ENCODE data around the gene ARHGAP26.

Gene ARHGAP26

GRCh38 chr5:142725231-142726187 lies 44.7 kb upstream of the ARHGAP26 start:
- H3K4me3 ChIP-seq (ENCODE audit: low read depth, low read length) = no peak overlapping the region
- DNase-seq (ENCODE audit: low read depth) = no peak
- no peak for TF ChIP-seq CTCF (IDR thresholded peaks at IDR 0.05; ENCODE audit: control insufficient read depth, extremely low read depth, insufficient read depth)

GRCh38 chr5:142726188-142726731 lies 43.9 kb upstream of the ARHGAP26 start:
- no peak for DNase-seq (ENCODE audit: low read depth)
- H3K4me3 ChIP-seq (ENCODE audit: low read depth, low read length) = no peak overlapping the region
- no peak for TF ChIP-seq CTCF (IDR thresholded peaks at IDR 0.05; ENCODE audit: control insufficient read depth, extremely low read depth, insufficient read depth)

- no peak overlapping the region for H3K4me3 ChIP-seq (ENCODE audit: low read depth, low read length)
- no peak for DNase-seq (ENCODE audit: low read depth)
- no peak for TF ChIP-seq CTCF (IDR thresholded peaks at IDR 0.05; ENCODE audit: control insufficient read depth, extremely low read depth, insufficient read depth)
Measured at GRCh38 chr5:142727735-142728047, 42.5 kb upstream of the ARHGAP26 start.

GRCh38 chr5:142735323-142736246 lies 34.6 kb upstream of the ARHGAP26 start:
- H3K4me3 ChIP-seq (ENCODE audit: low read depth, low read length) = no peak overlapping the region
- TF ChIP-seq CTCF (IDR thresholded peaks at IDR 0.05; ENCODE audit: control insufficient read depth, extremely low read depth, insufficient read depth) = no peak
- DNase-seq (ENCODE audit: low read depth) = no peak

- no peak for TF ChIP-seq CTCF (IDR thresholded peaks at IDR 0.05; ENCODE audit: control insufficient read depth, extremely low read depth, insufficient read depth)
- no peak for DNase-seq (ENCODE audit: low read depth)
- no peak overlapping the region for H3K4me3 ChIP-seq (ENCODE audit: low read depth, low read length)
Measured at GRCh38 chr5:142736247-142736632, 33.9 kb upstream of the ARHGAP26 start.

- no peak for TF ChIP-seq CTCF (IDR thresholded peaks at IDR 0.05; ENCODE audit: control insufficient read depth, extremely low read depth, insufficient read depth)
- no peak overlapping the region for H3K4me3 ChIP-seq (ENCODE audit: low read depth, low read length)
- no peak for DNase-seq (ENCODE audit: low read depth)
Measured at GRCh38 chr5:142737179-142737578, 33.0 kb upstream of the ARHGAP26 start.

Measured in LNCaP clone FGC (cell line).